Activated CD8-positive, alpha-beta memory T cell treated with anti-CD3 and anti-CD28 coated beads, Interleukin-2, amount 50 U/mL, for 1 hour (primary cell): ENCODE results near the gene CLTB.
"Not testable (repeated sequence)": the region's sequence is repeated elsewhere in the genome, so short reads cannot be mapped to it uniquely, and the experiment has no call there.

Experiments used
- DNase-seq: peaks from one replicate; pipeline ENCODE4 v3.0.0-alpha.2; 2020; ENCODE audit errors: extremely low read depth

The CLTB gene, protein sequence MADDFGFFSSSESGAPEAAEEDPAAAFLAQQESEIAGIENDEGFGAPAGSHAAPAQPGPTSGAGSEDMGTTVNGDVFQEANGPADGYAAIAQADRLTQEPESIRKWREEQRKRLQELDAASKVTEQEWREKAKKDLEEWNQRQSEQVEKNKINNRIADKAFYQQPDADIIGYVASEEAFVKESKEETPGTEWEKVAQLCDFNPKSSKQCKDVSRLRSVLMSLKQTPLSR

DNA sequence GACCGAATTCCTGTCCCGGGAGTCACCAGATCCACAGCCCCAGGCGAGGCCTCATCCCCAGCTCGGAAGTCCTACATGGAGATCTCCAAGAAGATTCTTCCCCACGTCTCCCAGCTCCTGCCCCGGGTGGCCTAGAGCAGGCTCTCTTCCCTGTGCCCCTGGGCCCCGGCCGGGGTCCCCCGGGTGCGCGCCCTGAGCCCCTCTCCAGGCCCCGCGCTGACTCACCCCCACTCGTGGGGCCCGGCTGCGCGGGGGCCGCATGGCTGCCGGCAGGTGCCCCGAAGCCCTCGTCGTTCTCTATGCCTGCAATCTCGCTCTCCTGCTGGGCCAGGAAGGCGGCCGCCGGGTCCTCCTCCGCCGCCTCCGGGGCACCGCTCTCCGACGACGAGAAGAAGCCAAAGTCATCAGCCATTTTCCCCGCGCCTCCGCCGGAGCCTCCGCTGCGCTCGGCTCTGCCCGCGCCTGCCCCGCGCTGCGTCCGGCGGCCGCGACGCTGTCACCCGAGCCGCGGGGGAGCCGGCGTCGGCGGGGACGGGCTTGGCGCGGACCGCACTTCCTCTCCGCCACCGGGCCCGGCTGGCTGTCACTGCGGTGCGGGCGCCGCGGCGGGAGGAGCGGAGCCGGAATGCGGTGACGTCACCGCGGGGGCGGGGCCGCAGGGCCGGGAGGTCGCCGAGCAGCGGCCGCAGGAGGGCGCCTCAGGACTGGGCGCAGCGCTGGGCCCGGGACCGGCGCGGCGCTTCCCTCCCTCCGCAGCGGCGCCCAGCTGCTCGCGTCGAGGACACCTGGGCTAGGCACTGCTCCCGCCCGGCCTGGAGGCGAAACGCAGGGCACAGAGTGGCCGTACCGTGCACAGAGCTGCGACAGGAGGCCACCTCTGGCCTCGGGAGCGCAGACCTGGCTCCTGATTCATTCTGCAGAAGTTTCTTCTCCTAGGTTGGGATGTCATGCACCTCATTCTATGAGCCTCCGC is at the start of gene CLTB:
Gene CLTB, minus strand, starts transcription at position 588 of the 973 bp plus-strand sequence. Its CDS starts 176 bp downstream, at position 412.
- peak; percentile 62 for DNase-seq

DNA sequence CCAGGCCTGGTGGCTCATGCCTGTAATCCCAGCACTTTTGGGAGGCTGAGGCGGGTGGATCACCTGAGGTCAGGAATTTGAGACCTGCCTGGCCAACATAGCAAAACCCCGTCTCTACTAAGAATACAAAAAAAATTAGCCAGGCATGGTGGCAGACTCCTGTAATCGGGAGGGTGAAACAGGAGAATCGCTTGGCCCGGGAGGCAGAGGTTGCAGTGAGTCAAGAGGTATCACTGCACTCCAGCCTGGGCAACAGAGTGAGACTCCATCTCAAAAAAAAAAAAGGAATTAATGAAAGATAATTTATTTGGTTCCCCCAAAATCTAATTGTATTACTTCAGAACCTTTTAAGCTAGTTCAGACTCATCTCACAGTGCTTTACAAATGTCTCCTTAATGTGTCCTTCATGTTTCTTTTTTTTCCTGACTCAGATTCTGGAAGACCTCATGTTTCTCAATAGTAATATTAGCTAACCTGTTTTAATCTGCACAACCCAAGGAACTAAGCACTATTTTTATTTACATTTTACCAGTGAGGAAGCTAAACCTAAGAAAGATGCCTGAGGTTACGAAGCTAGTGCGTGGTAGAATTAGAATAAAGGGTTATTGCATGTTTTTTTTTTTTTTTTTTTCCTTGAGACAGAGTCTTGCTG is 46.9 kb upstream of the CLTB start:
- DNase-seq, result no peak

DNA sequence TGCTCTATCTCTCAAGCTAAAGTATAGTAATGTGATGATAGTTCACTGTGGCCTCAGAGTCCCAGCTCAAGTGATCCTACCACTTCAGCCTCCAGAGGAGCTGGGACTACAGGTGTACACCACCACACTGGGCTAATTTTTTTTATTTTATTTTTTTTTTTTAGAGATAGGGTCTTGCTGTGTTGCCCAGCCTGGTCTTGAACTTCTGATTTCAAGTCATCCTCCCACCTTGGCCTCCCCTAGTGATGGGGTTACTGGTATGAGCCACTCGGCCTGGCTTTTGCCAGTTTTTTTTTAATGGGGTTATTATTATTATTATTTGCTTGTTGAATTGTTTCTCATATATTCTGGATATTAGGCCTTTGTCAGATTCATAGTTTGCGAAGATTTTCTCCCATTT is 45.0 kb upstream of the CLTB start:
- no peak for DNase-seq

DNA sequence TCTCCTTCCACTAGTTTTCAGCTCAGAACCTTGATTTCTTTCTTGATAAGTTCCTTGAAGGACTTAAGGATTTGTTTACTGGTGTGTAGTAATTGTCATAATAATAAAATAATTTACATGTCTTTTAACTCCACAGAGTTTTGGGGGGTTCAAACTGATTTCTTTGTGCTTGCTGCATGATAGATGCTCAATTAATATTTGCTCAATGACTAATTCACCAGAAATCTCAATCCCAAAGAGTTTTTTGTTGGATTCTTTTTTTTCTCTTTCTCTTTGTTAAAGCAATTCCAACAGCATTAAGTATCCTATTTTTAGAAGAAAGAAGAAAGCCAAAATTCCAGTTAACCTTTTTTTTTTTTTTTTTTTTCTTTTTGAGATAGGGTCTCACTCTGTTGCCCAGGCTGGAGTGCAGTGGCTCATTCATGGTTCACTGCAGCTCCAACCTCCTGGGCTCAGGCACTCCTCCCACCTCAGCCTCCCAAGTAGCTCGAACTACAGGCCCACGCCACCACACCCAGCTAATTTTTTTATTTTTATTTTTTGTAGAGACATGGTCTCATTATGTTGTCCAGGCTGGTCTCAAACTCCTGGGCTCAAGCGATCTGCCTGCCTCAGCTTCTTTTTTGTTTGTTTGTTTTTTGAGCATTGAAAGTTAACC is 42.7 kb upstream of the CLTB start:
- no peak for DNase-seq

DNA sequence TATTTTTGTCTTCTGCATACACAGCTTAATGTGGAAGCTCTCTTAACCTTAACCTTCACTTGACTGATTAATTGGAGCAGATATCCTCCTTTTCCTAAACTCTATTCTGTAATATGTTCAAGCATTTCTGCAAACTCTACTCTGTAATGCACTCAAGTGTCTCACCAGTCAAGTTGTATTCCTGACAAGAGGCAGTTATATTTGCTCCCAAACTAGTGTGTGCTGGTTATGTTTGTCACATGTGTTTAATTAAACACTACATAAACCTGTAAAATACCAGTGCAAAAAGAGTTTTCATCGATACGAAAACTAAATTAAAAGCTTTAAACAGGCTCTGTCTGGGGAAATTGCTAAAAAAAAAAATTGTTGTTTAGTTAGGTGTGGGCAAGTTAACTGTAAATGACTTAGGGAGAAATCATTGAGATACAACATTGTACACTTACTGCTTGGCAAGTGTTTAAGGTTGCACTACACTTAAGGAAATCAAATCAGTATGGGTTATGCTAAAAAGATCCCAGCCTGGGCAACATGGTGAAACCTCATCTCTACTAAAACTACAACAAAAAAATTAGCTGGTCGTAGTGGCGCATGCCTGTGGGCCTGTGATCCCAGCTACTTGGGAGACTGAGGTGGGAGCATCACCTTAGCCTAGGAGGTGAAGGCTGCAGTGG is 38.5 kb upstream of the CLTB start:
- DNase-seq, result no peak

DNA sequence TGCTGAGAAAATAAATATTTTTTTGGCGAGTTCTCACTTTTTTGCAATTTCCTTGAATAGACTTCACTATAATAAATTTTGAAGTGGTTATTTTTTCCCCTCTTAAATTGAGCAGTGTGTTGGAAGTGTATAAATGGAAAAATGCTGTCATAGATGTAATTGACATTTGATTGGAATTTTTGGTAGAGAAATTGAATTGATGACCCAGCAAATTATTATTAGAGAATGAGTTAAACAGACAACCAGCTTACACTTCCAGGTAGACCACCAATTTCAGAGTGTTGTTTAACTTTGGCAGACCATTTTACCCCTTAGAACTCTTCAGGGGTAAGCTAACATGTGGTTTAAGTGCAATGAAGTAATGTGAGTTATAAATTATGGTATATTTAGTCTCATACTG is 33.7 kb upstream of the CLTB start:
- no peak for DNase-seq

DNA sequence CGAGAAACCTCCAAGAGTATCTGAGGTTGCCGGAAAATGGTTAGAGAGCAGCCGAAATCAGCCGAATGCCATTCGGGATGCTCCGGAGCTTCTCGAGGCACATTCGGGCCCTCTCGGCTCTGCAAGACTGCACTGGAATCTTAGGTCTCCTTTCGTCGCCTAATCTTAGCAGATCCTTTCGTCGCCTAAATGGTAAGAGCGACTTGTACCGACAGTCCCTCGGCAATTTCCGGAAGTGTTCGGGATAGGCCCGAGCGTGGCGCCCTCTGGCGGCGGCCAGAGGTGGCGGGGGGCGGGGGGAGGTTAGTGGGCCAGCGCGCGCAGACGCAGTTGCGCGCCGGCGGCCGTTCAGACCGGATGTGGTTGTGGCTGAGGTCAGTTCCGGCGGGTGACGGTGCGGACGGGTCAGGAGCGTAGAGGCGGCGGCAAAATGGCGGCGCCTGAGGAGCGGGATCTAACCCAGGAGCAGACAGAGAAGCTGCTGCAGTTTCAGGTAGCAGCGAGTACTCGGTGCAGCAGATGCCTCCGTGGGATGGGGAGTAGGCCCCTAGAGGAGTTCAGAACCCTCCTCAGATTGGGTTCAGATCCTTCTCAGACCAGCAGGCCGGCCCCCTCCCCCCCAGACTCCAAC is 31.8 kb upstream of the CLTB start, which contains the start of gene FAF2:
Gene FAF2, plus strand, starts transcription at position 408 of the 631 bp plus-strand sequence. Its CDS starts 23 bp downstream, at position 431.
- peak; percentile 91 for DNase-seq

DNA sequence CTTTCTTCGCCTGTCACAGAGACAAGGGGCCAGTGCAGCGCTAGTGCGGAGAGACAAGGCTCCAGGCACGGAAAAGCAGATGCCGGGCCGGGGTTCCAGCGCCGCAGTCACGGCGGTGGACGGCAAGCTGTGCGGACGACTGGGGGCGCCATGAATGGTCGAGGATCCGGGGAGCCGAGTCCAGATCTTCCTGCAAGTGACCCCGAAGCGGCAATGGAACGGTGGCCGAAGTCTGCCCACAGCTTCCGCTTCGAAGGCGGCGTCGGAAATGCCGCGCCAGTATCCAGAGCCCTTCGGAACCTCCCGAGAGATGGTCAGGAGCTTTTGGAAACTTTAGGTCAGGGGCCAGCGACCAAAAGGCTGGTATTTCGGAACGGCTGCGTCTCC is 31.2 kb upstream of the CLTB start:
- DNase-seq, result no peak

DNA sequence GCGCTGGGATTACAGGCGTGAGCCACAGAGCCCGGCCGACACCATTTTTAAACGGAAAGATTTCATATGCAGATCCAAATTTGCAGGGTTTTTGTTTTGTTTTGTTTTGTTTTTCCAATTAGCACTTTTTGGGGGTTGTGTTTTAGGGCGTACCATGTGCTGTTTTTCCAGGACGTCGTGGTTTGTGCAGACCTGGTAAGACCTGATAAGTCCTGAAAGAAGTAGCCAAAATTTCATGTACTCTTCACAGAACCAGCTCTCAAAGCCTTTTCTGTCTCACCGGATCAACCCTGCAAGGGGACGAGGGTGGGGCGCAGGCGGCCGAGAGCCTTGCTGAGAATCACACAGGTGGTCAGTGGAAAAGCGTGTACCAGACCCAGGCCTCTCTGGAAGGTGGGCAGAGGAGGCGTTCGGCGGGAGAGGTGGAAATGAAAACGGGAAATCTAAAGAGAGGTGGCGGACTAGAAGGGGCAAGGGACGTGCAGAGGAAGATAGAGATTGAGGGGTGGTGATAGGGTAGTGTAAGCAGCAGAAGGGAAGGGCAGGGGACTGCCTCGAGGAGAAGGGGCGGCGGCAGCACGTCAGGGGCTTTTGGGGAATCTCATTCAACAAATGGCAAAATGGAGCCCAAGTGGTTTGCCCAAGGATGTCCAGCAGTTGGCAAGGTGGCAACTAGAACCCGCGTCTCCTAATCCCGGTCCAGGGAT is 30.7 kb upstream of the CLTB start:
- DNase-seq, result no peak

DNA sequence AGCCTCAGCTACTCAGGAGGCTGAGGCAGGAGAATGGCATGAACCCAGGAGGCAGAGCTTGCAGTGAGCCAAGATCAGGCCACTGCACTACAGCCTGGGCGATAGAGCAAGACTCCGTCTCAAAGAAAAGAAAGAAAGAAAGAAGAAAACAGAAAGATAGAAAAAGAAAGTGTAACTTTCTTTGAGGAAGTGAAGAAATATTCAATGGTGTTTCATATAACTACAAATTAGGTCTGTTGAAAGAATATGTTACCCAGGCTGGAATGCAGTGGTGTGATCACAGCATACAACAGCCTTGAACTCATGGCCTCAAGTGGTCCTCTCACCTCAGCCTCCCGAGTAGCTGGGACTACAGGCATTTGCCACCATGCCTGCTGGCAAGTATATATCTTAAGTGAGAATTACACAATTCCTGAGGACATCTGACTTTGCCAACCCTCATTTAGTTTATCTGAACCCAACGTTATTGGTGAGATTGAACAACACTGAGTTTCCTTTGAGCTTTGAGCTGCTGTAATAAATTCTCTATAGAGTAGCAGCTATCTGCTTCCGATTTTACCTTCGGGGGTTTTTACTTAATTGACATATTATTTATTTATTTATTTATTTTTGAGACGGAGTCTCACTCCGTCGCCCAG is 29.8 kb upstream of the CLTB start:
- no peak for DNase-seq

DNA sequence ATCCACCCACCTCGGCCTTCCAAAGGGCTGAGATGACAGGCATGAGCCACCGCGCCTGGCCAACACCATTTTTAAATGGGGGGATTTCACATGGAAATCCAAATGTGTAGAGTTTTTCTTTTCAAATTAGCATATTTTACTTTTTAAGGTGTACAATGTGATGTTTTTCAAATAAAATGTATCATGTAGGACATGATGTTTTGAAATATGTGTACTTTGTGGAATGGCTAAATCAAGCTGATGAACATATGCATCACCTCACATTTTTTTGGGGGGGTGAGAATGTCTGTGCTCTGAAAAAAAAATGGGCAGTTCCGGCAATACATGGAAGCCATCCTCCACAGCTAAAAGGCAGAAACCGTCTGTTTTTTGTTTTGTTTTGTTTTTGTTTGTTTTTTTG is 28.4 kb upstream of the CLTB start:
- no peak for DNase-seq

DNA sequence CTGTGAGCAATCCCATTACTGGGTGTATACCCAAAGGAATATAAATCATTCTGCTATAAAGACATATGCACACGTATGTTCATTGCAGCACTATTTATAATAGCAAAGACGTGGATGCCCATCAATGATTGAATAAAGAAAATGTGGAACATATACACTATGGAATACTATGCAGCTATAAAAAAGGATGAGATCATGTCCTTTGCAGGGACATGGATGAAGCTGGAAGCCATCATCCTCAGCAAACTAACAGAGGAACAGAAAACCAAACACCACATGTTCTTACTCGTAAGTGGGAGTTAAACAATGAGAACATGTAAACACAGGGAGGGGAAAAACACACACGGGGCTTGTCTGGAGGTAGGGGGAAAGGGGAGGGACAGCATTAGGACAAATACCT is 26.6 kb upstream of the CLTB start:
- not testable (repeated sequence) for DNase-seq

DNA sequence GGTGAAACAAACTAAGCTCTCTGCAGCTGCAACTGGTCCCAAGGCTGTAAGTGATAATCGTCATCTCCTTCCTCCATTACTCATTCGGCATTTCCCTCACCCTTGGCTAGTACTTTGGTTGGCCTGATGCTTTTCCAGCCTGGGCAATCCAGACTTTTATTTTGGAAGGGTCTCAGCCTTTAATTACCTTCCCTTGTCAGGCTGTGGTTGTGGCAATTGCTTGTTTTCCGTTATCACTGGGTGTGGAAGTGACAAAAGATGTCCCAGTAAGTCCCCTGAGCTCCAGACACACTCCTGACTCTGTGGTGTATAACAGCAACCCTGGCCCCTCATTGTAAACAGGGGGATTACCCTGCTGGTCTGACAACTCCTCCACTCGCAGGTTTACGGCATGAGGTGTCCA is 25.6 kb upstream of the CLTB start:
- DNase-seq, result no peak

DNA sequence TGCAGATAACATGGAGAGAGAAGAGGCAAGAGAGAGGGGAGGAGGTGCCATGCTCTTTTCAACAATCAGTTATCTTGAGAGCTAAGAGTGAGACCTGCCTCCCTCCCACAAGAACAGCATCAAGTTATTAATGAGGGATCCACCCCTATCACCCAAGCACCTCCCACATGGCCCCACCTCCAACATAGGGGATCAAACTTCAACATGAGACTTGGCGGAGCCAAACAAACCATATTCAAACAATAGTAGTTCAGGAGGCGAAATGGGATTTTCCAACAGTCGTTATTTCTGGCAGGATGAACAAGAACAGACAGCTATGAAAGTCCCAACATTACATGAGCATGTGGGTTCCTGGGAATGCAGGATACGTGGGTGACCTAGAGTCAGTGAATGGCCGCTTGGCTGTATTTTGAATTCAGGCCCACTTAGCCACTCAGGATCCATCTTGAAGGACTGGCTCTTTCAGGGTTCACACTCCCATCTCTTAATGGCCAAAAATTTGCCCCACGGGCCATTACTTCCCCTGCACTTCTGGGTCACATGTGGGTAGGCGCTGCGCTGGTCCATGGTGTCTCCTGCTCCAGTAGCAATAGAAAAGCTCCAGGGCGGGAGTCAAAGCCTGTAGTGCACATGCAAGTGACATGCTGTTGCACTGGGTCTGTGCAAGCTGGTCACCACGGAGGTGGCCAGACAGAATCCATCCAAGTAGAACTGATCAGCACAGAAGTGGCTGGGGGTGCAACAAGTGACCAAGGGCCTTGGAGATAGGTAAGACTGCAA is 24.8 kb upstream of the CLTB start:
- DNase-seq, result no peak

DNA sequence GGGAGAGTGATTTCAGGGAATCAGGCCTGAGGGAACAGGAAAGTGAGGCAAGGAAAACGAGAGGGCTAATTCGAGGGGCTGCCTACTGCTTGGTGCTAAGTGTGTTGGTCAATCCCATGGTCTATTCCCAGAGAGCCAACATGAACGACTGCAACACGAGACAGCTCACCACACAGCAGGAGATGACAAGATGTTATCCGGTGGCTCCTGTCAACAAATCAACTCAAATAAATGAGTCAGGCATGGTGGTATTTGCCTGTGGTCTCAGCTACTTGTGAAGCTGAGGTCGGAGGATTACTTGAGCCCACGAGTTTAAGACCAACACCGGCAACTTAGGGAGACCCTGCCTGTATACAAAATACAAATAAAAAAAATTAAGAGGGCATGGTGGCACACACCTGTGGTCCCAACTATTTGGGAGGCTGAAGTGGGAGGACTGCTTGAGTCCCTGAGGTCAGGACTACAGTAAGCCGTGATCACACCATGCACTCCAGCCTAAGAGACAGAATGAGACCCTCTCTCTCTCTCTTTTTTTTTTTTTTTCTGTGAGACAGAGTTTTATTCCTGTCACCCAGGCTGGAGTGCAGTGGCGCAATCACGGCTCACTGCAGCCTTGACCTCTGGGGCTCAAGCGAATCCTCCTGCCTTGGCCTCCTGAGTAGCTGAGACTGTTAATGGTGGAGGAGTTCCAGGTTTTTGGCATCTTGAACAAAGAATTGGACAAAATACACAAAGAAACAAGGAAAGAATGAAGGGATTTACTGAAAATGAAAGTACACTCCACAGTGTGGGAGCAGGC is 22.8 kb upstream of the CLTB start:
- DNase-seq, result no peak

DNA sequence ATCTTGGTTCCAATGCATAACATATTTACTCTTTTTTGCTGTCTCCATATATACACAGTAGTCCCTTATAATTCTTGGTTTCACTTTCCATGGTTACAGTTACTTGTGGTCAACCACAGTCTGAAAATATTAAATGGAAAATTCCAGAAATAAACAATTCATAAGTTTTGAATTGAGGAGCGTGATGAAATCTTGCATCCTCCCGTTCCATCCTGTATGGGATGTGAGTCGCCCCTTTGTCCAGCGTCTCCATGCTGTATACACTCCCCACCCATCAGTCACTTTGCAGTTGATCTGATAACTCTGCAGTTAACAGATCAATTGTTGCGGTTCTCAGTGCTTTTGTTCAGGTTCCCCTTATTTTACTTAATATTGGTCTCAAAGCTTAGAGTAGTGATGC is 20.3 kb upstream of the CLTB start:
- DNase-seq, result no peak

DNA sequence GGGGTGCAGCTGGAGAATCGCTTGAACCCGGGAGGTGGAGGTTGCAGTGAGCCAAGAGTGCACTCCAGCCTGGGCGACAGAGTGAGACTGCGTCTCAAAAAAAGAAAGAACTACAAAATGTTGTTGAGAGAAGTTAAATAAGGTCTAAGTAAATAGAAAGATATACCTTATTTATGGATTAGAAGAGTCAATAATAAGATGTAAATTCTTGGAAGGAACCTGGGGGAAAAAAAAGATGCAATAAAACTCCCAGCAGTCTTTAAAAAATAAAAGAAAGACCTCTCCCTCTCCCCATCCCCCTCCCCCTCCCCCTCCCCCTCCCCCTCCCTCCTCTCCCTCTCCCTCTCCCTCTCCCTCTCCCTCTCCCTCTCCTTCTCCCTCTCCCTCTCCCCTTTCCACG is 16.4 kb upstream of the CLTB start:
- no peak for DNase-seq

DNA sequence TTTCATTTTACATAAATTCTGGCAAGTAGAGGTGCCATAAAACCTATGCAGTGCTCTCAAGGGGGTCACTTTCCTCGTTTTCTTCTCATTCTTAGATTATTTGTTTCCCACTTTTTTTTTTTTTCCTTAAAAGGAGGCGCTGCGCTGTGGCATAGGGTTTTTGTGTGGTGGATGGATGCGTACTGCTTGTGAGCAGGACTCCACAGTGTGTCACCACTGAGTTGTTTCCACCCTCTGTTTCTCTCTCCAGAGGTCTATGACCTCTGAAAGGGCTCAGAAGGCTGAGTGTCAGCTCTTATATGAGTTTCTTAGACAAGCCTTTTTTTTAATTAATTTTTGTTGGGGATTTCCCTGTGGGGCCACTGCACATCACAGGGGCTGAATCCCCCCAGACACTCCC is 13.6 kb upstream of the CLTB start:
- DNase-seq, result no peak
